ENCODE results near the gene ADA.

- no peak for TF ChIP-seq CTCF (IDR thresholded peaks at IDR 0.05; ENCODE audit: low read depth, low read length, poor library complexity, severe bottlenecking)
- TF ChIP-seq EZH2phosphoT487 (IDR thresholded peaks at IDR 0.05; ENCODE audit: borderline replicate concordance, low read length), result no peak
These were observed 21.2 kb downstream of the ADA start for GRCh38 chr20:44630297-44630696.

Data from DOHH2 (cell line).